CD4-positive, alpha-beta T cell (primary cell): Measurements from ENCODE around the gene MRPL50. TPM values are rescaled to one million over a fixed set of nuclear protein-coding genes. Genes with fewer than 3 reads are reported as not detected.
A peak's percentile ranks its signal among the peaks of the same experiment; 100 is the strongest.
"Not testable (repeated sequence)": the region's sequence is repeated elsewhere in the genome, so short reads cannot be mapped to it uniquely, and the experiment has no call there.

ENCODE experiments used
- ATAC-seq: fragments of 200-7000 bp; cut with Tn5 transposase; one replicate; pipeline ENCODE4 v1.10.0; 2022; ENCODE audit warnings: mild to moderate bottlenecking; ENCODE audit not compliant: poor library complexity
- CTCF ChIA-PET: fragments of 350-600 bp; sonication (Branson Sonifier 250); formaldehyde crosslinking; loops from one replicate; lab custom pipeline; 2021; ENCODE audit warnings: antibody characterized with exemption, inconsistent platforms; lab: Charles Lee
- POLR2A ChIA-PET: fragments of 350-600 bp; sonication (Branson Sonifier 250); formaldehyde crosslinking; loops from one replicate; lab custom pipeline; 2021; ENCODE audit warnings: antibody characterized with exemption, inconsistent platforms; lab: Charles Lee
- DNase-seq, 14 experiments: peaks; one replicate each; pipeline ENCODE4 v3.0.0-alpha.2; 2013 to 2020; ENCODE audit warnings: mixed read lengths in 2 of 14
- H3K27ac ChIP-seq, 2 donors: one replicate each; pipeline versions ENCODE4 v1.5.1 to v1.7.0; 2013; ENCODE audit warnings: low read length in 2 of 2, low read depth in 1 of 2, mild to moderate bottlenecking in 1 of 2
- H3K27me3 ChIP-seq, 2 experiments: 1 replicate in 1 of 2; 2 replicates in 1 of 2; pipeline versions ENCODE4 v1.6.1 to v1.7.0; 2013; ENCODE audit warnings: low read length in 2 of 2, control low read depth in 1 of 2, mild to moderate bottlenecking in 1 of 2, moderate library complexity in 1 of 2; ENCODE audit not compliant: insufficient read depth in 2 of 2, control insufficient read depth in 1 of 2
- H3K36me3 ChIP-seq: one replicate; pipeline ENCODE4 v1.6.1; 2013; ENCODE audit warnings: low read length, control low read depth; ENCODE audit not compliant: insufficient read depth
- H3K4me1 ChIP-seq: one replicate; pipeline ENCODE4 v1.6.1; 2013; ENCODE audit warnings: low read length, control low read depth; ENCODE audit not compliant: insufficient read depth
- H3K4me3 ChIP-seq: one replicate; pipeline ENCODE4 v1.5.1; 2013; ENCODE audit warnings: mild to moderate bottlenecking, low read length, moderate library complexity
- H3K9me3 ChIP-seq, 2 experiments: 1 replicate in 1 of 2; 2 replicates in 1 of 2; pipeline versions ENCODE4 v1.6.1 to v1.7.0; 2013; ENCODE audit warnings: low read length in 2 of 2, mild to moderate bottlenecking in 2 of 2, control low read depth in 1 of 2, moderate library complexity in 1 of 2; ENCODE audit not compliant: control insufficient read depth in 1 of 2, insufficient read depth in 1 of 2
- H3K27ac Mint-ChIP-seq: one replicate; pipeline ENCODE4 v1.8.0; 2020; ENCODE audit warnings: mixed read lengths
- H3K27me3 Mint-ChIP-seq: one replicate; pipeline ENCODE4 v1.8.0; 2021; ENCODE audit warnings: mixed read lengths
- H3K36me3 Mint-ChIP-seq: one replicate; pipeline ENCODE4 v1.8.0; 2021; ENCODE audit warnings: low read depth, mixed read lengths
- H3K4me1 Mint-ChIP-seq: one replicate; pipeline ENCODE4 v1.8.0; 2021; ENCODE audit warnings: low read depth, mixed read lengths
- H3K4me3 Mint-ChIP-seq: one replicate; pipeline ENCODE4 v1.8.0; 2020; ENCODE audit warnings: mild to moderate bottlenecking, mixed read lengths
- H3K9me3 Mint-ChIP-seq: one replicate; pipeline ENCODE4 v1.8.0; 2020; ENCODE audit warnings: mixed read lengths
- intact Hi-C, 2 experiments: fragments of 100-400 bp; cut with DNase I in 1 of 2; cut with micrococcal nuclease in 1 of 2; formaldehyde crosslinking; loops; one replicate each; pipeline versions ENCODE4 v1.15.1 to v1.9.0; 2023 to 2025; cut with DNase I, micrococcal nuclease
- total RNA-seq, 174 experiments: library from RNA in 2 of 174; stranded (reverse) in 2 of 174; gene quantifications; one replicate each; pipeline ENCODE4 v1.2.3 and lab custom pipeline; 2021 to 2026
- TF ChIP-seq, protein P1 (sequence below): fragments of 200-600 bp; IDR thresholded peaks from one replicate; pipeline ENCODE4 v1.8.0; 2022; ENCODE audit warnings: antibody characterized with exemption, mild to moderate bottlenecking

Gene MRPL50
- total RNA-seq, 2 experiments from 2014 or later: 5.9 to 6.1 TPM

GRCh38 chr9:101393135-101393534, 5.3 kb downstream of the MRPL50 start:
- Histone ChIP-seq H3K4me3 (no peak overlapping the region), H3K4me1 (peaks cover 13% of the 10 kb centered on the region), H3K27ac (no peak overlapping the region), H3K9me3 (no peaks in the 10 kb centered on the region), H3K27me3 (no peaks in the 10 kb centered on the region), H3K36me3 (peaks cover 31% of the 10 kb centered on the region)
- DNase-seq (no peak), ATAC-seq (no peak)
- Mint-ChIP-seq H3K36me3 (peaks cover 88% of the 10 kb centered on the region), H3K9me3 (peaks cover 2% of the 10 kb centered on the region), H3K4me3 (no peak overlapping the region), H3K4me1 (peaks cover 72% of the 10 kb centered on the region), H3K27me3 (no peaks in the 10 kb centered on the region), H3K27ac (peak overlapping the region; percentile 10)
- intact Hi-C loops: loop anchor here in 1 of 2 experiments (10.0 kb wide), 1 partner anchor 1288 kb away; no protein-coding TSS in a partner anchor
- POLR2A ChIA-PET: no interaction called here
- CTCF ChIA-PET: no interaction called here
- TF ChIP-seq, protein P1, sequence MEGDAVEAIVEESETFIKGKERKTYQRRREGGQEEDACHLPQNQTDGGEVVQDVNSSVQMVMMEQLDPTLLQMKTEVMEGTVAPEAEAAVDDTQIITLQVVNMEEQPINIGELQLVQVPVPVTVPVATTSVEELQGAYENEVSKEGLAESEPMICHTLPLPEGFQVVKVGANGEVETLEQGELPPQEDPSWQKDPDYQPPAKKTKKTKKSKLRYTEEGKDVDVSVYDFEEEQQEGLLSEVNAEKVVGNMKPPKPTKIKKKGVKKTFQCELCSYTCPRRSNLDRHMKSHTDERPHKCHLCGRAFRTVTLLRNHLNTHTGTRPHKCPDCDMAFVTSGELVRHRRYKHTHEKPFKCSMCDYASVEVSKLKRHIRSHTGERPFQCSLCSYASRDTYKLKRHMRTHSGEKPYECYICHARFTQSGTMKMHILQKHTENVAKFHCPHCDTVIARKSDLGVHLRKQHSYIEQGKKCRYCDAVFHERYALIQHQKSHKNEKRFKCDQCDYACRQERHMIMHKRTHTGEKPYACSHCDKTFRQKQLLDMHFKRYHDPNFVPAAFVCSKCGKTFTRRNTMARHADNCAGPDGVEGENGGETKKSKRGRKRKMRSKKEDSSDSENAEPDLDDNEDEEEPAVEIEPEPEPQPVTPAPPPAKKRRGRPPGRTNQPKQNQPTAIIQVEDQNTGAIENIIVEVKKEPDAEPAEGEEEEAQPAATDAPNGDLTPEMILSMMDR: no peak

DNA sequence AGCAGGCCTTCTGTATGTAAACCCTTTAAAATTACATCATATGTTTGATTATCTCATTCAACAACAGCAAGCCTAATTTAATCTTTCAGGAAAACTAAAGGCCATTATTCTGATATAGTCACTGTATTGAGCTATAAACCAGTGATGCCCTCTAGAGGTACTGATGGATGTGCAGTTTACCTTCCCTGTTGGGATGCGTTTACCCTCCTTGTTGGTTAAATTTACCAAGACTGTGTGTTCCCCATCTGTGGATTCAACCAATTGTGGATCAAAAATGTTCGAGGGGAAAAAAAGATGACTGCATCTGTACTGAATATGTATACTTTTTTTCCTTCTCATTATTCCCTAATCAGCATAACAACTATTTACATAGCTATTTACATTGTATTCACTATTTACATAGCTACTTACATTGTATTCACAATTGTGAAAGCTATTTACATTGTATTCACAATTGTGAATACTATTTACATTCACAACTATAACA, 9.9 kb downstream of the MRPL50 start:
- Histone ChIP-seq H3K27me3 (no peaks in the 10 kb centered on the region), H3K4me3 (no peak overlapping the region), H3K27ac (no peak overlapping the region), H3K36me3 (peaks cover 21% of the 10 kb centered on the region), H3K9me3 (peaks cover 7 to 14% of the 10 kb centered on the region in 2 experiments), H3K4me1 (no peaks in the 10 kb centered on the region)
- Mint-ChIP-seq H3K4me3 (no peak overlapping the region), H3K27me3 (no peaks in the 10 kb centered on the region), H3K36me3 (peaks cover 63% of the 10 kb centered on the region), H3K4me1 (peaks cover 35% of the 10 kb centered on the region), H3K27ac (peak overlapping the region; percentile 40), H3K9me3 (peaks cover 4% of the 10 kb centered on the region)
- intact Hi-C loops: no loop called here
- ChIA-PET POLR2A (interaction anchor here (1.2 to 2.8 kb wide), 2 partner anchors 8 to 10 kb away, joined by 3 to 15 read pairs; partner anchors contain the start of genes MRPL50 and ZNF189), CTCF (interaction anchor here (0.7 to 3.3 kb wide), 4 partner anchors 10 to 145 kb away, joined by 3 to 14 read pairs (median 4); partner anchors contain the start of genes MRPL50, RNF20 and ZNF189)
- DNase-seq: no peak
- TF ChIP-seq, protein P1: no peak
- no peak for ATAC-seq

DNA sequence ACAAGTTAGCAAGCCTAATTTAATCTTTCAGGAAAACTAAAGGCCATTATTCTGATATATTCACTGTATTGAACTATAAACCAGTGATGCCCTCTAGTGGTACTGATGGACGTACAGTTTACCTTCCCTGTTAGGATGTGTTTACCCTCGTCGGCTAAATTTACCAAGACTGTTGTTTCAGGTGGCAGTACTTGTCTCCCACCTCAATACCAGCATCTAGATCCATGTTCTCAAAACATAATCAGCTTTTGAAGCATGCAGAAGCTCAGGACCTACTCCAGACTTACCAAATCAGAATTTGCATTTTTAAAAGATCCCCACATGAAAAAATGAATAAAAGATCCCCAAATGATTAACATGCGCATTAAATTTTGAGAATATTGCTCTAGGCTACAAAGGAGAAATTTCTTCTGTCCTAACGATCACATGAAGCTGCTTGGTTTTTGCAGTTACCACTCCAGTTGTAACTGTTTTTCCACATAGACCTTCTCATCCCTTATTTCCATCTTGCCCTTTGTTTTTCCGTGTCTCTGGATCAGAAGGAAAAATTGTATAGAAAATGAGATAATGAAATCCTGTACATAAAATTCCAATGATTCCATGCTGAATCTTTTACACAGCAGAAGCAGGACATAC, 10.4 kb downstream of the MRPL50 start:
- H3K4me3 ChIP-seq: no peak overlapping the region
- ATAC-seq: peak; percentile 65
- H3K27ac ChIP-seq: no peak overlapping the region
- no peaks in the 10 kb centered on the region for H3K27me3 ChIP-seq
- H3K36me3 ChIP-seq: peaks cover 21% of the 10 kb centered on the region
- ChIA-PET CTCF (interaction anchor here (1.2 to 3.3 kb wide), 3 partner anchors 11 to 145 kb away, joined by 3 to 14 read pairs (median 4); partner anchors contain the start of genes MRPL50, RNF20 and ZNF189), POLR2A (interaction anchor here (1.2 to 2.8 kb wide), 2 partner anchors 8 to 10 kb away, joined by 3 to 15 read pairs; partner anchors contain the start of genes MRPL50 and ZNF189)
- no peaks in the 10 kb centered on the region for H3K4me1 ChIP-seq
- peak in 4 of 14 experiments; percentile 13 to 62 (median 48) for DNase-seq
- no peaks in the 10 kb centered on the region for H3K27me3 Mint-ChIP-seq
- H3K4me3 Mint-ChIP-seq: no peak overlapping the region
- TF ChIP-seq, protein P1: peak; percentile 60
- peaks cover 57% of the 10 kb centered on the region for H3K36me3 Mint-ChIP-seq
- peaks cover 4% of the 10 kb centered on the region for H3K9me3 Mint-ChIP-seq
- intact Hi-C loops: no loop called here
- peak overlapping the region; percentile 40 for H3K27ac Mint-ChIP-seq
- H3K9me3 ChIP-seq: peaks cover 7 to 14% of the 10 kb centered on the region in 2 experiments
- H3K4me1 Mint-ChIP-seq: peaks cover 32% of the 10 kb centered on the region

GRCh38 chr9:101384873-101385536, 13.4 kb downstream of the MRPL50 start, which contains the start of gene BAAT:
Gene BAAT (minus strand): TSS chr9:101385006. CDS start chr9:101371404, 13,602 bp downstream.
- H3K27me3 ChIP-seq, H3K4me3 Mint-ChIP-seq, ATAC-seq, CTCF ChIA-PET, H3K27ac Mint-ChIP-seq, H3K9me3 Mint-ChIP-seq, H3K27ac ChIP-seq, H3K4me1 ChIP-seq, H3K27me3 Mint-ChIP-seq, intact Hi-C loops, H3K4me3 ChIP-seq, POLR2A ChIA-PET, H3K4me1 Mint-ChIP-seq: not testable (repeated sequence)
- Histone ChIP-seq H3K9me3 (peaks cover 7 to 14% of the 10 kb centered on the region in 2 experiments), H3K36me3 (peaks cover 15% of the 10 kb centered on the region)
- peaks cover 27% of the 10 kb centered on the region for H3K36me3 Mint-ChIP-seq
- peak in 1 of 14 experiments; percentile 4 for DNase-seq
